Activated naive CD4-positive, alpha-beta T cell treated with anti-CD3 and anti-CD28 coated beads, Interleukin-2, amount 10 ng/mL, durations not matched to agents 7 days and 5 days (primary cell): ENCODE results near the gene SPATA31A5.
"Not testable (repeated sequence)": the region's sequence is repeated elsewhere in the genome, so short reads cannot be mapped to it uniquely, and the experiment has no call there.

Source experiments
- CTCF ChIA-PET: fragments of 350-600 bp; sonication (Branson Sonifier 250); formaldehyde crosslinking; loops from one replicate; lab custom pipeline; 2021; ENCODE audit warnings: antibody characterized with exemption; lab: Charles Lee
- DNase-seq: peaks from one replicate; pipeline ENCODE4 v3.0.0-alpha.2; 2020
- H3K27ac Mint-ChIP-seq: one replicate; pipeline ENCODE4 v1.8.0; 2021; ENCODE audit warnings: mild to moderate bottlenecking, moderate library complexity, mixed read lengths
- H3K27me3 Mint-ChIP-seq: one replicate; pipeline ENCODE4 v1.8.0; 2021; ENCODE audit warnings: mild to moderate bottlenecking, mixed read lengths
- H3K36me3 Mint-ChIP-seq: one replicate; pipeline ENCODE4 v1.8.0; 2021; ENCODE audit warnings: mixed read lengths
- H3K4me1 Mint-ChIP-seq: one replicate; pipeline ENCODE4 v1.8.0; 2021; ENCODE audit warnings: mixed read lengths
- H3K4me3 Mint-ChIP-seq: one replicate; pipeline ENCODE4 v1.8.0; 2021; ENCODE audit warnings: mild to moderate bottlenecking, moderate library complexity, mixed read lengths
- H3K9me3 Mint-ChIP-seq: one replicate; pipeline ENCODE4 v1.8.0; 2021; ENCODE audit warnings: mixed read lengths

SPATA31A5 gene

GRCh38 chr9:60914107-60914506, at the start of gene SPATA31A5:
SPATA31A5 (plus strand) TSS chr9:60914407; CDS start chr9:60914436, 29 bp downstream.
- not testable (repeated sequence) for H3K36me3 Mint-ChIP-seq, H3K4me1 Mint-ChIP-seq

GRCh38 chr9:60962990-60963350, 48.8 kb downstream of the SPATA31A5 start:
- DNase-seq, H3K4me3 Mint-ChIP-seq, H3K9me3 Mint-ChIP-seq, H3K36me3 Mint-ChIP-seq, H3K27ac Mint-ChIP-seq, H3K4me1 Mint-ChIP-seq, H3K27me3 Mint-ChIP-seq, CTCF ChIA-PET: not testable (repeated sequence)

More at GRCh38 chr9:60914107-60914506, at the start of gene SPATA31A5:
- CTCF ChIA-PET, H3K27me3 Mint-ChIP-seq, H3K9me3 Mint-ChIP-seq, DNase-seq, H3K27ac Mint-ChIP-seq, H3K4me3 Mint-ChIP-seq: not testable (repeated sequence)

- H3K36me3 Mint-ChIP-seq, H3K4me1 Mint-ChIP-seq, DNase-seq, H3K27me3 Mint-ChIP-seq, CTCF ChIA-PET, H3K4me3 Mint-ChIP-seq, H3K27ac Mint-ChIP-seq, H3K9me3 Mint-ChIP-seq: not testable (repeated sequence)
Observed at GRCh38 chr9:60966382-60966781, 52.2 kb downstream of the SPATA31A5 start.
